ENCODE results near the gene PRELID3B.

The PRELID3B gene

GRCh38 chr20:59071216-59071615, 28.6 kb upstream of the PRELID3B start:
- no peak overlapping the region for H3K27ac Mint-ChIP-seq (ENCODE audit: low read depth)
- peaks cover 28% of the 10 kb centered on the region for H3K27me3 Mint-ChIP-seq
- DNase-seq (ENCODE audit: low spot score in 2 of 2) (no peak), ATAC-seq (replicated peaks; ENCODE audit: extremely low read depth, poor library complexity, severe bottlenecking) (no peak)
- H3K36me3 Mint-ChIP-seq (ENCODE audit: insufficient read depth), result no peaks in the 10 kb centered on the region
- peaks cover 11% of the 10 kb centered on the region for H3K4me1 Mint-ChIP-seq
- H3K4me3 Mint-ChIP-seq, result no peak overlapping the region
- no peaks in the 10 kb centered on the region for H3K9me3 Mint-ChIP-seq

- Mint-ChIP-seq H3K4me1 (no peaks in the 10 kb centered on the region), H3K4me3 (no peak overlapping the region), H3K27ac (ENCODE audit: low read depth) (no peak overlapping the region), H3K36me3 (ENCODE audit: insufficient read depth) (no peaks in the 10 kb centered on the region), H3K9me3 (no peaks in the 10 kb centered on the region), H3K27me3 (peaks cover 9% of the 10 kb centered on the region)
- ATAC-seq (replicated peaks; ENCODE audit: extremely low read depth, poor library complexity, severe bottlenecking) (no peak), DNase-seq (ENCODE audit: low spot score in 2 of 2) (no peak)
These were observed 26.4 kb upstream of the PRELID3B start for GRCh38 chr20:59069026-59069425.

GRCh38 chr20:59068534-59068933, 25.9 kb upstream of the PRELID3B start:
- Mint-ChIP-seq H3K27ac (ENCODE audit: low read depth) (no peak overlapping the region), H3K9me3 (no peaks in the 10 kb centered on the region), H3K27me3 (peaks cover 5% of the 10 kb centered on the region), H3K4me1 (no peaks in the 10 kb centered on the region), H3K4me3 (no peak overlapping the region), H3K36me3 (ENCODE audit: insufficient read depth) (no peaks in the 10 kb centered on the region)
- DNase-seq (ENCODE audit: low spot score in 2 of 2) (no peak), ATAC-seq (replicated peaks; ENCODE audit: extremely low read depth, poor library complexity, severe bottlenecking) (no peak)

GRCh38 chr20:59064214-59064722, 21.7 kb upstream of the PRELID3B start:
- H3K27me3 Mint-ChIP-seq, result peaks cover 10% of the 10 kb centered on the region
- DNase-seq (ENCODE audit: low spot score in 2 of 2), result no peak
- H3K36me3 Mint-ChIP-seq (ENCODE audit: insufficient read depth), result no peaks in the 10 kb centered on the region
- no peaks in the 10 kb centered on the region for H3K4me1 Mint-ChIP-seq
- H3K27ac Mint-ChIP-seq (ENCODE audit: low read depth), result no peak overlapping the region
- H3K4me3 Mint-ChIP-seq, result no peak overlapping the region
- no peak for ATAC-seq (replicated peaks; ENCODE audit: extremely low read depth, poor library complexity, severe bottlenecking)
- H3K9me3 Mint-ChIP-seq, result no peaks in the 10 kb centered on the region

GRCh38 chr20:59063358-59064213, 21.0 kb upstream of the PRELID3B start:
- no peaks in the 10 kb centered on the region for H3K9me3 Mint-ChIP-seq
- no peaks in the 10 kb centered on the region for H3K4me1 Mint-ChIP-seq
- no peaks in the 10 kb centered on the region for H3K36me3 Mint-ChIP-seq (ENCODE audit: insufficient read depth)
- ATAC-seq (replicated peaks; ENCODE audit: extremely low read depth, poor library complexity, severe bottlenecking) (no peak), DNase-seq (ENCODE audit: low spot score in 2 of 2) (no peak)
- no peak overlapping the region for H3K4me3 Mint-ChIP-seq
- no peak overlapping the region for H3K27ac Mint-ChIP-seq (ENCODE audit: low read depth)
- peaks cover 10% of the 10 kb centered on the region for H3K27me3 Mint-ChIP-seq

- ATAC-seq (replicated peaks; ENCODE audit: extremely low read depth, poor library complexity, severe bottlenecking) (no peak), DNase-seq (ENCODE audit: low spot score in 2 of 2) (no peak)
- Mint-ChIP-seq H3K4me1 (no peaks in the 10 kb centered on the region), H3K27ac (ENCODE audit: low read depth) (no peak overlapping the region), H3K27me3 (peaks cover 10% of the 10 kb centered on the region), H3K4me3 (no peak overlapping the region), H3K36me3 (ENCODE audit: insufficient read depth) (no peaks in the 10 kb centered on the region), H3K9me3 (no peaks in the 10 kb centered on the region)
These were observed 19.5 kb upstream of the PRELID3B start for GRCh38 chr20:59062081-59062480.

- DNase-seq (ENCODE audit: low spot score in 2 of 2), result no peak
These were observed 12.7 kb upstream of the PRELID3B start for GRCh38 chr20:59055302-59055701.

GRCh38 chr20:59051666-59052185, 9.1 kb upstream of the PRELID3B start:
- no peak overlapping the region for H3K4me3 Mint-ChIP-seq
- H3K36me3 Mint-ChIP-seq (ENCODE audit: insufficient read depth), result no peaks in the 10 kb centered on the region
- DNase-seq (ENCODE audit: low spot score in 2 of 2) (no peak), ATAC-seq (replicated peaks; ENCODE audit: extremely low read depth, poor library complexity, severe bottlenecking) (no peak)
- no peak overlapping the region for H3K27ac Mint-ChIP-seq (ENCODE audit: low read depth)
- no peaks in the 10 kb centered on the region for H3K9me3 Mint-ChIP-seq
- peaks cover 57% of the 10 kb centered on the region for H3K27me3 Mint-ChIP-seq
- no peaks in the 10 kb centered on the region for H3K4me1 Mint-ChIP-seq

More at GRCh38 chr20:59055302-59055701, 12.7 kb upstream of the PRELID3B start:
- Mint-ChIP-seq H3K27me3 (peaks cover 46% of the 10 kb centered on the region), H3K4me1 (no peaks in the 10 kb centered on the region), H3K36me3 (ENCODE audit: insufficient read depth) (no peaks in the 10 kb centered on the region), H3K9me3 (no peaks in the 10 kb centered on the region), H3K27ac (ENCODE audit: low read depth) (no peak overlapping the region), H3K4me3 (no peak overlapping the region)
- ATAC-seq (replicated peaks; ENCODE audit: extremely low read depth, poor library complexity, severe bottlenecking), result no peak

- DNase-seq (ENCODE audit: low spot score in 2 of 2) (no peak), ATAC-seq (replicated peaks; ENCODE audit: extremely low read depth, poor library complexity, severe bottlenecking) (no peak)
- Mint-ChIP-seq H3K36me3 (ENCODE audit: insufficient read depth) (no peaks in the 10 kb centered on the region), H3K4me3 (no peak overlapping the region), H3K9me3 (no peaks in the 10 kb centered on the region), H3K27me3 (peaks cover 44% of the 10 kb centered on the region), H3K27ac (ENCODE audit: low read depth) (peak overlapping the region; percentile 84), H3K4me1 (no peaks in the 10 kb centered on the region)
These were observed 7.9 kb upstream of the PRELID3B start for GRCh38 chr20:59050437-59050836.

GRCh38 chr20:59048681-59049030, 6.1 kb upstream of the PRELID3B start:
- H3K9me3 Mint-ChIP-seq, result no peaks in the 10 kb centered on the region
- peaks cover 5% of the 10 kb centered on the region for H3K36me3 Mint-ChIP-seq (ENCODE audit: insufficient read depth)
- H3K4me3 Mint-ChIP-seq, result no peak overlapping the region
- H3K4me1 Mint-ChIP-seq, result peaks cover 6% of the 10 kb centered on the region
- no peak overlapping the region for H3K27ac Mint-ChIP-seq (ENCODE audit: low read depth)
- no peak for ATAC-seq (replicated peaks; ENCODE audit: extremely low read depth, poor library complexity, severe bottlenecking)
- H3K27me3 Mint-ChIP-seq, result peaks cover 31% of the 10 kb centered on the region
- no peak for DNase-seq (ENCODE audit: low spot score in 2 of 2)

GRCh38 chr20:59047938-59048680, 5.5 kb upstream of the PRELID3B start:
- peaks cover 10% of the 10 kb centered on the region for H3K36me3 Mint-ChIP-seq (ENCODE audit: insufficient read depth)
- no peaks in the 10 kb centered on the region for H3K9me3 Mint-ChIP-seq
- no peak overlapping the region for H3K4me3 Mint-ChIP-seq
- peak overlapping the region; percentile 25 for H3K27ac Mint-ChIP-seq (ENCODE audit: low read depth)
- ATAC-seq (replicated peaks; ENCODE audit: extremely low read depth, poor library complexity, severe bottlenecking), result no peak
- H3K27me3 Mint-ChIP-seq, result peaks cover 31% of the 10 kb centered on the region
- peaks cover 12% of the 10 kb centered on the region for H3K4me1 Mint-ChIP-seq
- no peak for DNase-seq (ENCODE audit: low spot score in 2 of 2)

- H3K9me3 Mint-ChIP-seq, result no peaks in the 10 kb centered on the region
- peaks cover 30% of the 10 kb centered on the region for H3K27me3 Mint-ChIP-seq
- no peak overlapping the region for H3K4me3 Mint-ChIP-seq
- ATAC-seq (replicated peaks; ENCODE audit: extremely low read depth, poor library complexity, severe bottlenecking) (no peak), DNase-seq (ENCODE audit: low spot score in 2 of 2) (no peak)
- H3K4me1 Mint-ChIP-seq, result peaks cover 12% of the 10 kb centered on the region
- peaks cover 14% of the 10 kb centered on the region for H3K36me3 Mint-ChIP-seq (ENCODE audit: insufficient read depth)
- H3K27ac Mint-ChIP-seq (ENCODE audit: low read depth), result no peak overlapping the region
These were observed 4.3 kb upstream of the PRELID3B start for GRCh38 chr20:59046862-59047261.

All from central memory CD8-positive, alpha-beta T cell (primary cell).